Measurements from ENCODE around the gene MGAT5B.

Gene MGAT5B

DNA sequence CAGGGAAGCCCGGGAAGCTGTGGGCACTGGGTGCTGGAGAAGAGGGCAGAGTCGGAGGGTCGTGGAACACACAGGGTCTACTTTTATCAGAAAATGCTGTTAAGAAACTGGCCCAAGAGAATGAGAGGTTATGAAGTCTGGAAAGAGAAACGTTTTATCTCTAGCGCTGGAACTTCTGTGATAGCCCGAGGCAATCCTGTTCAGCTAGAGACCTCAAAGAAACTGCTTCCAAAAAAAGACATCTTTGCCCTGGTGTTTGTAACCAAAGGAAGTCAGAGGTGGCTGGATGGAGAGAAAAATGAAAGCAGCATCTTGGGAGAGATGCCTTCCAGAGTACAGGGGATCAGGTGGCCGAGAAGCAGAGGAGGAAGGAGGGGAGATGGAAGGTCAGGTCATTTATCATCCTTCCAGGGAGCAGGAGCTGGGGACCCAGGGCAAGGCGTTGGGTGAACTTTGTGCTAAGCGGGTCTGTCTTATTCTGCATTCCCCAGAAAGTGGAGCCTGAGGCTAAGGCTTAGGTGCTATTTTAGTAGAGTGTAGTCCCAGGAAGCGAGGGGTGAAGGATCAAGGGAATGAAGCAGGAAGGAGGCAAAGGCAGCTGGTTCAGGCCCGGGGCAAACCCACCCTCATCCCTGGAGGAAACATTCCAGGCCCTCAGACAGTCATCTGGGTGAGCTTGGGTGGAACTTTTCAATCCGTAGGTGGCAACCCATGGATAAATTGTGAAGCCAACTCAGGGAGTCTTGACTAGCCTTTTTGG, 66.5 kb downstream of the MGAT5B start:
- TF ChIP-seq, protein P1, sequence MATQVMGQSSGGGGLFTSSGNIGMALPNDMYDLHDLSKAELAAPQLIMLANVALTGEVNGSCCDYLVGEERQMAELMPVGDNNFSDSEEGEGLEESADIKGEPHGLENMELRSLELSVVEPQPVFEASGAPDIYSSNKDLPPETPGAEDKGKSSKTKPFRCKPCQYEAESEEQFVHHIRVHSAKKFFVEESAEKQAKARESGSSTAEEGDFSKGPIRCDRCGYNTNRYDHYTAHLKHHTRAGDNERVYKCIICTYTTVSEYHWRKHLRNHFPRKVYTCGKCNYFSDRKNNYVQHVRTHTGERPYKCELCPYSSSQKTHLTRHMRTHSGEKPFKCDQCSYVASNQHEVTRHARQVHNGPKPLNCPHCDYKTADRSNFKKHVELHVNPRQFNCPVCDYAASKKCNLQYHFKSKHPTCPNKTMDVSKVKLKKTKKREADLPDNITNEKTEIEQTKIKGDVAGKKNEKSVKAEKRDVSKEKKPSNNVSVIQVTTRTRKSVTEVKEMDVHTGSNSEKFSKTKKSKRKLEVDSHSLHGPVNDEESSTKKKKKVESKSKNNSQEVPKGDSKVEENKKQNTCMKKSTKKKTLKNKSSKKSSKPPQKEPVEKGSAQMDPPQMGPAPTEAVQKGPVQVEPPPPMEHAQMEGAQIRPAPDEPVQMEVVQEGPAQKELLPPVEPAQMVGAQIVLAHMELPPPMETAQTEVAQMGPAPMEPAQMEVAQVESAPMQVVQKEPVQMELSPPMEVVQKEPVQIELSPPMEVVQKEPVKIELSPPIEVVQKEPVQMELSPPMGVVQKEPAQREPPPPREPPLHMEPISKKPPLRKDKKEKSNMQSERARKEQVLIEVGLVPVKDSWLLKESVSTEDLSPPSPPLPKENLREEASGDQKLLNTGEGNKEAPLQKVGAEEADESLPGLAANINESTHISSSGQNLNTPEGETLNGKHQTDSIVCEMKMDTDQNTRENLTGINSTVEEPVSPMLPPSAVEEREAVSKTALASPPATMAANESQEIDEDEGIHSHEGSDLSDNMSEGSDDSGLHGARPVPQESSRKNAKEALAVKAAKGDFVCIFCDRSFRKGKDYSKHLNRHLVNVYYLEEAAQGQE (IDR thresholded peaks at IDR 0.05; ENCODE audit: insufficient read depth in 1 of 2, low read depth in 2 of 2, low read length in 2 of 2), result no peak

GRCh38 chr17:76935331-76935730, 67.1 kb downstream of the MGAT5B start:
- TF ChIP-seq SIN3A (IDR thresholded peaks at IDR 0.05; ENCODE audit: borderline replicate concordance, insufficient read depth, low read length), result no peak
- no peak for TF ChIP-seq FOXP2 (optimal IDR thresholded peaks at IDR 0.05; ENCODE audit: borderline replicate concordance, extremely low read depth, extremely low read length, insufficient read depth)
- no peak for TF ChIP-seq POLR2AphosphoS5 (IDR thresholded peaks at IDR 0.05; ENCODE audit: low read depth, low read length)
- TF ChIP-seq, protein P1 (IDR thresholded peaks at IDR 0.05; ENCODE audit: insufficient read depth in 1 of 2, low read depth in 2 of 2, low read length in 2 of 2), result no peak
- no peak for TF ChIP-seq TAF1 (IDR thresholded peaks at IDR 0.05; ENCODE audit: borderline replicate concordance, insufficient read depth, low read length)

GRCh38 chr17:76937238-76937637, 69.0 kb downstream of the MGAT5B start:
- TF ChIP-seq TAF1 (IDR thresholded peaks at IDR 0.05; ENCODE audit: borderline replicate concordance, insufficient read depth, low read length) (no peak), POLR2AphosphoS5 (IDR thresholded peaks at IDR 0.05; ENCODE audit: low read depth, low read length) (no peak), SIN3A (IDR thresholded peaks at IDR 0.05; ENCODE audit: borderline replicate concordance, insufficient read depth, low read length) (no peak), FOXP2 (optimal IDR thresholded peaks at IDR 0.05; ENCODE audit: borderline replicate concordance, extremely low read depth, extremely low read length, insufficient read depth) (no peak)
- TF ChIP-seq, protein P1 (IDR thresholded peaks at IDR 0.05; ENCODE audit: insufficient read depth in 1 of 2, low read depth in 2 of 2, low read length in 2 of 2), result no peak

DNA sequence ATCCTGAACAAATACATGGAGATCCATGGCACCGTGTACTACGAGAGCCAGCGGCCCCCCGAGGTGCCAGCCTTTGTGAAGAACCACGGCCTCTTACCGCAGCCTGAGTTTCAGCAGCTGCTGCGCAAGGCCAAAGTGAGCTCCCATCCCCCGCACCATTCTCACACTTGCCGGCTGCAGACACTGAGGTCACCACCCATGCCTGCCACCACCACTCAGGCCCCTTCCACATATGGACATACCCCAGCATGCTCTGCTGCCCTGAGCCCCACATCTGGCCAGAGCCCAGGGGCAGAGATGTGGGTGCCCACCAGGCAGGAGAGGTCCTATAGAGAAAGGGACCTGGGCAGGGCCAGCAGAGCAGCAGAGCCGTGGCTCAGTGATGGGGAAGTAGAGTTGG, 69.8 kb downstream of the MGAT5B start:
- TF ChIP-seq POLR2AphosphoS5 (IDR thresholded peaks at IDR 0.05; ENCODE audit: low read depth, low read length) (no peak), FOXP2 (optimal IDR thresholded peaks at IDR 0.05; ENCODE audit: borderline replicate concordance, extremely low read depth, extremely low read length, insufficient read depth) (no peak), TAF1 (IDR thresholded peaks at IDR 0.05; ENCODE audit: borderline replicate concordance, insufficient read depth, low read length) (no peak), SIN3A (IDR thresholded peaks at IDR 0.05; ENCODE audit: borderline replicate concordance, insufficient read depth, low read length) (no peak)
- TF ChIP-seq, protein P1 (IDR thresholded peaks at IDR 0.05; ENCODE audit: insufficient read depth in 1 of 2, low read depth in 2 of 2, low read length in 2 of 2), result no peak

DNA sequence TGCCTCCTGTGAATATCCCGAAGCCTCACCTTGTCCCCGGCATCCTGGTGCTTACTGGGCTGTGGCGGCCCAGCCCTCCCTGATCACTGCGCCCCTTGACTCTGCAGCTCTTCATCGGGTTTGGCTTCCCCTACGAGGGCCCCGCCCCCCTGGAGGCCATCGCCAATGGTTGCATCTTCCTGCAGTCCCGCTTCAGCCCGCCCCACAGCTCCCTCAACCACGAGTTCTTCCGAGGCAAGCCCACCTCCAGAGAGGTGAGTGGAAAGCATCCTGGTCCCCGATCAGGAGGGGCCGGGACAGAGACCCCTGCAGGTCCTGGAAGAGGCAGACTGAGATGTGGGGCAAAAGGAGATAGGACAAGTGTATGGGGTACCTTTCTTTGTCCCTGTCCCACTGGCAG, 72.1 kb downstream of the MGAT5B start:
- no peak for TF ChIP-seq FOXP2 (optimal IDR thresholded peaks at IDR 0.05; ENCODE audit: borderline replicate concordance, extremely low read depth, extremely low read length, insufficient read depth)
- TF ChIP-seq POLR2AphosphoS5 (IDR thresholded peaks at IDR 0.05; ENCODE audit: low read depth, low read length), result no peak
- no peak for TF ChIP-seq SIN3A (IDR thresholded peaks at IDR 0.05; ENCODE audit: borderline replicate concordance, insufficient read depth, low read length)
- no peak for TF ChIP-seq TAF1 (IDR thresholded peaks at IDR 0.05; ENCODE audit: borderline replicate concordance, insufficient read depth, low read length)
- TF ChIP-seq, protein P1 (IDR thresholded peaks at IDR 0.05; ENCODE audit: insufficient read depth in 1 of 2, low read depth in 2 of 2, low read length in 2 of 2), result no peak

All from PFSK-1 (cell line).